Measurements from ENCODE around the gene GOLGA8K.
"Not testable (repeated sequence)": the region's sequence is repeated elsewhere in the genome, so short reads cannot be mapped to it uniquely, and the experiment has no call there.

The GOLGA8K gene

DNA sequence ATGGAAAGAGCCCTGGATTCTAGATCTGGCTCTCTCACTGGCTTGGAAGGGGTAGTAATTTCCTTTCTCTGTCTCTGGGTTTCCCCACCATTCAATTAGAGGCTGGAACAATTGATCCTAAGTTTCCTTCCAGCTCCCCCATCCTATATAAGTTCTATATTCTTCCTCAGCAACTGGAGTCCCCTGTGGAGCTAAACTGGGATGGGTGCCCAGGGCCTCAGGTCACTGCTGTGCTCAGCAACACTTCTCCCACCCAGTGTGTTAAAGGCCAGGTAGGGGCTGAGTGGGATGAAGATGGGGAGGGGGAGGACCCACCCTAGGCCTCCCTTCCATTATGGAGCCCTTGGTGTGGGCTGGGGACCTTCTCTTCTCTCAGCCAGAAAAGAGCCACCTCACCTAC is 46.2 kb downstream of the GOLGA8K start:
- not testable (repeated sequence) for DNase-seq (ENCODE audit: low spot score)

DNA sequence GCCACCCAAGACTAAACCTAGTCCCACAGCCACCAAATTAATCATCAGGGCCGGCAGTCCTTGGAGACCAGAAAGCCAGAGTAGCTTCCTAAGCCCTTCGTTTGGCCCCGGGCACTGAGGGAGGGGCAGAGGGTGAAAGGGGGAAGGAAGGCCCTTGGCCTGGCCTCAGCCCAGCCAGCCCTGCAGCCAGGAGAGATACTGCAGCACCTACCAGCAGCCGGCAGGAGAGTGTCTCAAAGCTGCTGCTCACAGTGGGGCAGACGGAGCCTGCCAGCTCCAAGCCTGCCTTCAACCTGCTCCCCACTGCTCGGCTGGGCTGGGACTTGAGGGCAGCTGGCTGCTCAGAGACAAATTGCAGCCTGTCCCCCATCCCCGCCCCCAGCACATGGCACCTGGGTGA is 50.3 kb downstream of the GOLGA8K start:
- not testable (repeated sequence) for DNase-seq (ENCODE audit: low spot score)

DNA sequence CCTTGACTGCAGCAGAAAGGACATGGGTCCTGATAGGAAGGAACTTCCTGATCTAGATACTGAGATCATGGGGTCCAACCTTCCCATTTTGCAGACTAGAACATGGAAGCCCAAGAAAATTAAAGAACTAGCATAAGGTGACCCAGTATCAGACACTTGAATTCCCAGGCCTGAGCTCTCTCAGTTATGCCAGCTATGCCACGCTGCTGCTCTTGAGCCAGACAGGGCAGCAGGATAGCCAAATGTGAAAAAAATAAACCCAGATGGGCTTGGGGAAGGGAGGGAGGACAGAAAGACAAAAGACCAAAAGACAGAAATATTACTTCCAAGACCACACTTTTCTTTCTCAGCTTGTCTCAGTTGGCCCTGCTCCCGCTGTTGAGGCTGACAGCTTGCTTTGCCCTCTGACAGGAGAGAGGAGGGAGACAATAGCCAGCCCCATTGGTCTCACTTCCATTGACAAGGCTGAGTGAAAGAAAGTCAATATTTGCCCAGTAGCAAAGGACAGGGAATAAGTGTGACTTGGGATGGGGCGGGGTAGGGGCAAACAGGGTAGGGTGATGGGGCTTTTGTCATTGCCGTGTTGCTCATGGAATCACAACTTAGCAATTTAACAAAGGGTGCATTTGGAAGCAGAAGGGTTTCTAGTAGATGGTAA is 52.4 kb downstream of the GOLGA8K start:
- not testable (repeated sequence) for DNase-seq (ENCODE audit: low spot score)

DNA sequence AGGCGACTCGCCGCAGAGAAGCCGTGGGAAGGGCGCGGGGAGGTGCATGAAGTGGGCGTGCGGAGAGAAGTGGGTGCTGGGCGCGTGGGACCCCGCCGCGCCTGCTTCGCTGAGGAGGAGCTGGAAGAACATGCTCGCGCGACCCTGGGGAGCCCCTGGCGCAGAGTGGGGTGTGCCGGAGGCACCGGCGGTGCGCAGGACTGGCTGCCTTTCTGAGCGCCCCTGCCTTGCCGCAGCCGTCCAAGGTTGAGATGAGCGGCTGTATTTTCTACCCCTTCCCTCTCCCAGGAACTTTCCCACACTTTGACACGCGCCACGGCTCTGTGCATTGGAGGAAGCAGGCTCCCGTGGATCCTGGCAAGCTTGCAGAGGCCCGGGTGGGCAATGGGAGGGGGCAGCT is 56.1 kb downstream of the GOLGA8K start:
- DNase-seq (ENCODE audit: low spot score): not testable (repeated sequence)

GRCh38 chr15:32345978-32346547 is 57.0 kb downstream of the GOLGA8K start:
- not testable (repeated sequence) for DNase-seq (ENCODE audit: low spot score)

- DNase-seq (ENCODE audit: low spot score): not testable (repeated sequence)
These were observed 59.2 kb downstream of the GOLGA8K start for GRCh38 chr15:32343921-32344320.

Measured in putamen (tissue), 1 donor.